Prostate gland (tissue), 2 donors: Measurements from ENCODE around the gene NUMB.

Source experiments
- POLR2A ChIP-seq: fragments of 450-650 bp; IDR thresholded peaks from one replicate; pipeline ENCODE4 v1.6.1; 2016; ENCODE audit warnings: antibody characterized with exemption, mild to moderate bottlenecking
- POLR2AphosphoS5 ChIP-seq: sonication (generic); formaldehyde crosslinking; IDR thresholded peaks from one replicate; pipeline ENCODE4 v1.6.1; 2017; ENCODE audit warnings: antibody characterized with exemption
- TF ChIP-seq, protein P1 (sequence below), 4 experiments: fragments of 200-600 bp in 2 of 4; fragments of 450-650 bp in 2 of 4; sonication (generic) in 2 of 4; IDR thresholded peaks; 1 replicate in 3 of 4; 2 replicates in 1 of 4; pipeline ENCODE4 v1.5.1; 2016 to 2019; ENCODE audit warnings: antibody characterized with exemption in 4 of 4, mild to moderate bottlenecking in 2 of 4, moderate library complexity in 2 of 4

DNA sequence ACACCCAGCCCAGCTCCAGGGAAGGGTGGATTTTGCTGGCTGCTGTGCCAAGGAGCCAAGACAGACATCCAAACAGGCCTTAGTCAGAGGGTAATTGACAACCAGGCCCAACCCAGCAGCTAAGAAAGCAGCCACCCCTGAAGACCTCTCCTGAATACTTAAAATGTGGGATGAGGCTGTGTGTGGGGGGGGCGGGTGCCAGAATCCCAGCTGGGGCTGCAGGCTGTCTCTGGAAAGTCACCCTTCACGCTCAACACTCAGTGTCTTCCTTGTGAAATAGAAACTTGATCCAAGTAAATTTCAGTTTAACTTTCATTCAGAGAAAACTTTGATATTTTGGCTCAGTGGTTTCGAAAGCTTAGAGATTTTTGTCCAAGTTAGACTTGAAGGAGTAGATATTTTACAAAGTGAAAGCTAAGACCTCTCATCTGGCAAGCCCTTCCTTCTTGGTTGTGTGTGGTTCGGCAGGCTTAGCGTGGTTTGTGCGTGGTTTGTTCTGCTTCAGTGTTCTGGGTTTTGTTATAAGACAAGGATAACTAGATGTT, 215.9 kb downstream of the NUMB start:
- TF ChIP-seq, protein P1, sequence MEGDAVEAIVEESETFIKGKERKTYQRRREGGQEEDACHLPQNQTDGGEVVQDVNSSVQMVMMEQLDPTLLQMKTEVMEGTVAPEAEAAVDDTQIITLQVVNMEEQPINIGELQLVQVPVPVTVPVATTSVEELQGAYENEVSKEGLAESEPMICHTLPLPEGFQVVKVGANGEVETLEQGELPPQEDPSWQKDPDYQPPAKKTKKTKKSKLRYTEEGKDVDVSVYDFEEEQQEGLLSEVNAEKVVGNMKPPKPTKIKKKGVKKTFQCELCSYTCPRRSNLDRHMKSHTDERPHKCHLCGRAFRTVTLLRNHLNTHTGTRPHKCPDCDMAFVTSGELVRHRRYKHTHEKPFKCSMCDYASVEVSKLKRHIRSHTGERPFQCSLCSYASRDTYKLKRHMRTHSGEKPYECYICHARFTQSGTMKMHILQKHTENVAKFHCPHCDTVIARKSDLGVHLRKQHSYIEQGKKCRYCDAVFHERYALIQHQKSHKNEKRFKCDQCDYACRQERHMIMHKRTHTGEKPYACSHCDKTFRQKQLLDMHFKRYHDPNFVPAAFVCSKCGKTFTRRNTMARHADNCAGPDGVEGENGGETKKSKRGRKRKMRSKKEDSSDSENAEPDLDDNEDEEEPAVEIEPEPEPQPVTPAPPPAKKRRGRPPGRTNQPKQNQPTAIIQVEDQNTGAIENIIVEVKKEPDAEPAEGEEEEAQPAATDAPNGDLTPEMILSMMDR (IDR thresholded peaks at IDR 0.05), result no peak
- TF ChIP-seq POLR2A (no peak), POLR2AphosphoS5 (no peak)
